C1 segment of cervical spinal cord (tissue), 14 donors: ENCODE data around the gene CNOT11.
"Not testable (repeated sequence)": the region's sequence is repeated elsewhere in the genome, so short reads cannot be mapped to it uniquely, and the experiment has no call there.

ENCODE experiments used
- DNase-seq, 14 donors: peaks; one replicate each; lab custom pipeline; 2025; lab: John Stamatoyannopoulos, UW

CNOT11 gene

DNA sequence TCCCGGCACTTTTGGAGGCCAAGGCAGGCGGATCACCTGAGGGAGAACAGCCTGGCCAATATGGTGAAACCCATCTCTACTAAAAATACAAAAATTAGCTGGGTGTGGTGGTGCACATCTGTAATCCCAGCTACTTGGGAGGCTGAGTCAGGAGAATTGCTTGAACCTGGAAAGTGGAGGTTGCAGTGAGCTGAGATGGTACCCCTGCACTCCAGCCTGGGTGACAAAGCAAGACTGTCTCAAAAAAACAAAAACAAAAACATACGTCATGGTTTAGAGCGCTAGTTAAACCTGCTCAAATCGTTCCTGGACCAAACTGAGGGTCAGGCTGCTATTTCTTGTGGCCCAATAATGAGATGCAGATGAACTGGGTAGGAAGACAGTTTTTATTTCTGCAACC is 7.2 kb upstream of the CNOT11 start:
- DNase-seq = not testable (repeated sequence)

DNA sequence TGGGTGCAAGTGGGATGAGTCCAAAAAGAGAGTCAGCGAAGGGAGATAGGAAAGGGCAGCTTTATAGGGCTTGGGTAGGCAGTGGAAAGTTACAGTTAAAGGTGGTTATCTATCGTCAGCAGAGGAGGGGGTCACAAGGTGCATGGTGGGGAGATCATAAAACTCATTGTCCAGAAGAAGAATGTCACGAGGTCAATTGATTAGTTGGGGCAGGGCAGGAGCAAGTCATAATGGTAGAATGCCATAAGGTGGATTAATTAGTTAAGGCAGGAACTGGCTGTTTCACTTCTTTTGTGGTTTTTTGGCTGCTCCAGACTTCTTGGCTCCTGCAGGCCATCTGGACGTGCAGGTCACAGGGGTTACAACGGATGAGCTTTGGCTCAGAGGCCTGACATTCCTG is 3.9 kb upstream of the CNOT11 start:
- DNase-seq = not testable (repeated sequence)

DNA sequence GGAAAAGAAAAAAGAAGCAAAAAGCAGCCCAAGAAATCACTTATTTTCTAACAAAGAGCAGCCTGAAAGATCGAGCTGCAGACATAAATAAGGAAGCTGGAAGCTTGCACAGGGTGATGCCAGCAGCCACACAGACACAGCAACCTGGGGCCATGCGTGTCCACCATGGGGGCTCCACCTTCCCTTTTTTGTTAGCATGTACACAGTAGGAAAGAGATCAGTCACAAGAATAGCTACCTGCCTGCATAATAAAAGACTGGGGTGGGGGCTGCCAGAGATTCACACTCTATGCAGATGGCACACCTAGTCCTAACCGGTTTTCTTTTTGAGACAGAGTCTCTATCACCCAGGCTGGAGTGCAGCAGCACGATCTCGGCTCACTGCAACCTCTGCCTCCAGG is 2.9 kb upstream of the CNOT11 start:
- no peak for DNase-seq

DNA sequence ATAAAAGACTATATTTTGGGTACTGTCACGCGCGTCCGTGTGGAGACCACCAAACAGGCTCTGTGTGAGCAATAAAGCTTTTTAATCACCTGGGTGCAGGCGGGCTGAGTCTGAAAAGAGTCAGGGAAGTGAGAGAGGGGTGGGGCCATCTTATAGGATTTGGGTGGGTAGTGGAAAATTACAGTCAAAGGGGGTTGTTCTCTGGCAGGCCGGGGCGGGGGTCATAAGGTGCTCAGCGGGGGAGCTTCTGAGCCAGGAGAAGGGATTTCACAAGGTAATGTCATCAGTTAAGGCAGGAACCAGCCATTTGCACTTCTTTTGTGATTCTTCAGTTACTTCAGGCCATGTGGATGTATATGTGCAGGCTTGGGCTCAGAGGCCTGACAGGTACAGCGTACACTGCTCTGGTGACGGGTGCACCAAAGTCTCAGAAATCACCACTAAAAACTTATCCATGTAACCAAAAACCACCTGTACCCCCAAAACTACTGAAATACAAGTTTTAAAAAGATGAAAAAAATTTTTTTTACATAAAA is 1.4 kb upstream of the CNOT11 start:
- DNase-seq = not testable (repeated sequence)

DNA sequence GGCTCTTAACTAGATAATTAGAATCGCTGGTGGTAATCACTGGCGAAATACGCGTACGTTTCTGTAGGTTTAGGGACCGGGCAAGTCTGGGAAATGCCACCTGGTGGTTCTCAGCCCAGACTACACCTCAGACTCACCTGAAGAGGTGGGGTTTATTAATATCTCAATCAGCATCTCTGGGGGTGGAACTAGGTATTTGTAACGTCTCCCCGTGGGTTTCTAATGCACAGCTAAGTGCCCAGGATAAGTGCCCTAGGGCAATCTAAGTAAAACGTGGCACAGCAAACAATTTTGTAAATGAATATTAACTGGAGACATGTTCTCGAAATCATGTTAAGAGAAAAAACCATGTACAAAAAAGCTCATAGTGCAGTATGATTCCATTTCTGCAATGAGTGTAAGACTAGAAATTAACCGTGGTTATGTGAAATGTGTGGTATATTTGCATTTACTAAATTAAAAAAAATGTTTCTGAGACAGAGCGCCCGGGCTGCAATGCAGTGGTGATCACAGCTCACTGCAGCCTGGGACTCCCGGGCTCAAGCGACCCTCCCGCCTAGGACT is 760 bp upstream of the CNOT11 start:
- DNase-seq = peak in 2 of 14 donors; percentile 10 to 46

DNA sequence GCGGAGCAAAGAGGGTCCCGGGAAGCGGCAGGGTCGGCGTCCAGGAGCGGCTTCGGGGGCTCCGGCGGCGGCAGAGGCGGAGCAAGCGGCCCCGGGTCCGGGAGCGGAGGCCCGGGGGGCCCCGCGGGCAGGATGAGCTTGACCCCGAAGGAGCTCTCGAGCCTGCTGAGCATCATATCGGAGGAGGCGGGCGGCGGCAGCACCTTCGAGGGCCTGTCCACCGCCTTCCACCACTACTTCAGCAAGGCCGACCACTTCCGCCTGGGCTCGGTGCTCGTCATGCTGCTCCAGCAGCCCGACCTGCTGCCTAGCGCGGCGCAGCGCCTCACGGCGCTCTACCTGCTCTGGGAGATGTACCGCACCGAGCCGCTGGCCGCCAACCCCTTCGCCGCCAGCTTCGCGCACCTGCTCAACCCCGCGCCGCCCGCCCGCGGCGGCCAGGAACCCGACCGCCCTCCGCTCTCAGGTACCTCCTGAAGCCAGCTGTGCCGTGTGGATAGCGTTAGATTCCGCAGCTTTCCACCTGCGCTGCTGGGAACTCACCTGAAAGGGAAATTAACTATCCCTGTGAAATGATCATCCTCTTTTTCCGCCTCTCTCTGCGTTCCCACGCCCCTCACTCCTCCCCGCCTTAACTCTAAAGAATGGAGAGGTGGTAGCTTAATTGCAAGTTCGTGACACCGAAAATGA is 472 bp downstream of the CNOT11 start:
- DNase-seq = peak in 2 of 14 donors; percentile 60 to 72

DNA sequence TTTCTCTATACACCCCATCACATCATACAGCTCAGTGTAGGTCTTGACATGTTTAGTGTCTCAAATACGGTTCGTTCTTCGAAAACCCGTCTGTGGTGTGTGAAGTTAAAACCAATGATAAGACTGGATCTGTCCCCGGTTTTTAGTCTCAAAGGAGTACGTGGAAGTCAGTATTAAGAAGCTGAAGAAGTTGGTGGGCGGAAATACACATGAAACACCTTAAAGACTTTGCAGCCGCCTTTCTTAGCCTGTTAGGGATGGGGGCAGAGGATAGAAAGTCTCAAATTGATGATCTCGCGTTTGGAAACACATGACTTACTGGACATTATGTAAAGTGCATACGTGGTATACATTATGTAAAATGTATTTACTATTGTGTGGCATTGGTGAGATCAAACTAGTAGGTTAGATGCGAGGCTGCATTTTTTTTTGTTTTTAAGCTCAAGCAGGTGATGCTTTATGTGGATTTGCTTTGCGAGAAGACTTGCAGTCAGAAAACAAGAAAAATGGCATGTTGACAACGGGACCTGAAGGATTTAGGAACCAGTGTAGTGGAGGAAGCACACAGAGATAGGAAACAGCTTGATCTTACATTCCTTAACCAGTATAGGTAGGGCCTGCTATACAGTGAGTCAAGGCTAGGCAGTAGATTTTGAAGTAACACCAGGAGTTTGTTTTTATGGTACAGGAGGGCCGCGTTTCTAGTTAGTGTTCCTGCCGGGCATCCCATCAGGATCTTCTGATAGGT is 1.2 kb downstream of the CNOT11 start:
- no peak for DNase-seq

DNA sequence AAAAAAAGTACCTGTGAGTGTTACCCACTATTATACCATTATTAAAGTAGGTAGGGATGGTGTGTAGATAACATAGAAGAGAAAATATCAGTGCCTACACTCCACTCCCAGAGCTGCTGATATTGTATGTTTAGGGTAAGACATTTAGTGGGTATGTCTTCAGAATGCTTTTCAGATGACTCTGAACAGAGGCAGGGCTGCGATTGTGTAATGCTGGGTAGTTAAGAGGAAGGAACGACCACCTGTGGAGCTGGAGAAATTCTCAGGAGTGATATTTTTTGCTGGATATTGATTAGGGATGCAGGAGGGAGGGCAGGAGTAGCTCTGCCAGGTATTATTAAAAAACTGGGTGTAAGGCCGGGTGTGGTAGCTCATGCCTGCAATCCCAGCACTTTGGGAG is 2.8 kb downstream of the CNOT11 start:
- no peak for DNase-seq

DNA sequence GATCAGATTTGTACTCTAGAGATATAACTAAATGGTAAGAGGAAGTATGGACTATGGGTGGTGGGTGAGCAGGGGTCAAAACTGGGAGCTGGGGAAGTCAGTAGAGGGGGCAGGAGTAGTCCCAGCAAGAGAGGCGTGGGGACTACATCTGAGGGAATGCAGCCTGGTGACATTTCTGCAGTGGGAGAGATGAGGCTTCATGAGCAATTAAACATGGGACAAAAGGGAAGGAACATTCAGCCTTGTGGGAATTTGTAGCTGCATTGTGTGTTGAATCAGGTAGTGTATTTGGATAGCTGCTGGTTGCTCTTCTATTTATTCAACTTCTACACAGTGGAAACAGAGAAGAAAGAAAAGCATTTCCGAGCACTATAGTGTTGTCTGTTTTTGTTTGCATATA is 3.6 kb downstream of the CNOT11 start:
- no peak for DNase-seq

DNA sequence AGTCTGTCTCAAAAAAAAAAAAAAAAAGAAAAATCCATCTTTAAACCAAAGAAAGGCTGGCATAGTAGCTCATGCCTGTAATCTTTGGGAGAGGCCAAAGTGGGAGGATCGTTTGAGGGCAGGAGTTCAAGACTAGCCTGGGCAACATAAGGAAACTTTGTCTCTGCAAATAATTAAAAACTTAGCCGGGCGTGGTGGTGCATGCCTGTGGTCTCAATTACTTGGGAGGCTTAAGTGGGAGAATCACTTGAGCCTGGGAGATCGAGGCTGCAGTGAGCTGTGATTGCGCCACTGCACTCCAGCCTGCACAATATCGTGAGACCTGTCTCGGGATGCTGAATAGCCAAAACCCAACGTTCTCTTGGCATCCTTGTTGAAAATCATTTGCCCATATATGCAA is 6.1 kb downstream of the CNOT11 start:
- DNase-seq = no peak

DNA sequence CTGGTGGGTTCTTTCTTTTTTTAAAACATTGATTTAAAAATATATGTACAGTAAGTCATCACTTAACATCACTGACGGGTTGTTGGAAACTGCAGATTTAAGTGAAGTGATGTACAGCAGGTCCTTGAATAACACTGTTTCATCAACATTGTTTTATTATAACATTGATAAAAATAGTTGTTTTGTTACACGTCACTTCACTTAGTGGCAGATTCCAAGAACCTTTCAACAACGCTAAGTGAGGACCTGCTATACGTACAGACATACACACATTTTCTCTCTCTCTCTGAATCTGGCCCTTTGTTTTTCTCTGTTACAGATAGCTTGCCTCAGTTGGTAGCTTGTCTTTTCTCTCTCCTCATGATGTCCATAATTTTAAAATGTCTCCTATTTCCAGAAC is 9.5 kb downstream of the CNOT11 start:
- no peak for DNase-seq

DNA sequence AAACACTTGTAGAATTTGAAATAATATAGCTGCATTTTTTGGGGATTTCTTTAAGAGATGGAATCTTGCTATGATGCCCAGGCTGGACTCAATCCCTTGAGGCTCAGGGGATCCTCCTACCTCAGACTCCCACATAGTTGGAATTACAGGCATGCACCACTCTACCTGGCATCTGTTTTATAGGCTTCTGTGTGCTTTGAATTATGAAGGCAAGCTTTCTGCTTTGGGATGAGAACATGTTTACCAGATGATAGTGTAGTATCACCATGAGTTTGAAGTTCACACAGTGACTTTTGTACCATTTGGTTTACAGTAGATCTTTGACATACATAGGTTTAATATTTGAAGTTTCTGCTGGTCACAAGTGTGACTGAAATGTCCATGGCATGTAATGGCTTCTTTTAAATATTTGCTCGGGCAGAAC is 10.7 kb downstream of the CNOT11 start:
- no peak for DNase-seq

DNA sequence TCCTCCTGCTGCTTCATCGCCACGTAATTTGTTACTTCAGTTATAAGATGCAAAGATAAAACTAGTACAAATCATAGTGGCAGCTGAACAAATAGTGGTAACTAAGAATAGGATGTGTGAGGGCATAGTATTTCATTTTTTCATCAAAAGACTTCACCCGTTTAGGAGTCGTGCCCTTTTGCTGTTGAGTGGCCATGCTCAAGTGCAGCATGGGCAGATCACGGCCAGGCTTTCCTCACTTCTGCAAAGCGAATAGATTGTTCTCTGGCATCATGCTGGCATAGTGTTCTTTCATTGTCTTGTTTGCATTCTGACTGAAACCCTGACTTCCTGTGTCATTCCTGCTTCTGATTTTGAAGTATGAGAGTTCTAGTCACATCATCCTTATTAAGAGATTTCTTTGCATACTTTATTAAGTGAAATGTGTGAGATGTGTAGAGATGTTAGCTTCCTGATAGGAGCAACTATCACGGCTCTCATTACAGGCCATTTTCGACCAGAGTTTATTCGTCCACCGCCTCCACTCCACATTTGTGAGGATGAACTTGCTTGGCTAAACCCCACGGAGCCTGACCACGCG is 11.8 kb downstream of the CNOT11 start:
- DNase-seq = no peak

DNA sequence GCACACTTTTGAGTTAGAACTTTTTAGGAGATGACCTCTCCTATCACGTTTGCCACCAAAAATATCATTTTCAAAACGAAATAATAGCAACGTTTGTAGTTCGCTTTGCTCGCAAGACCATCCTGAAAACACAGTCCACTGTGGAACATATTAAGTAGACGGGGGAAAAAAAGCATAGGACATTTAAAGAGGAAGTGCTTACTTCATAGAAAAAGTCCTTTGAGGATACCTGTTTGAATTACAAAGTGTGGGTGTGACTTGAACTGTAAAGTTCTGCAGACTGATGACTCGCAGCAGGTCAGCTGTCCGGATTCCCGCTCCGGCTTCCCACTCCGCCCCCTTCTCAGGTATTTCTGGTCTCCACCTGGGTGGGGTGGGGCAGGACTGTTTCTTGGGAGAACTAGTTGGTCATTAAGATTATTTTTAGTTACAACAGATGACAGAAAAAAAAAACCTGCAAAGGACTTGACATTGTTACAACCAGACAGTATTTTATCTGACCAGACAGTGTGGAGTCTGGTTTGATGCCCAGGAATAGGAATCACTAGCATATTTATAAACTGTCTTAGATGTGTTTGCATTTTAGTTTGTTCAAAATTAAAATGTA is 13.3 kb downstream of the CNOT11 start:
- DNase-seq = no peak

DNA sequence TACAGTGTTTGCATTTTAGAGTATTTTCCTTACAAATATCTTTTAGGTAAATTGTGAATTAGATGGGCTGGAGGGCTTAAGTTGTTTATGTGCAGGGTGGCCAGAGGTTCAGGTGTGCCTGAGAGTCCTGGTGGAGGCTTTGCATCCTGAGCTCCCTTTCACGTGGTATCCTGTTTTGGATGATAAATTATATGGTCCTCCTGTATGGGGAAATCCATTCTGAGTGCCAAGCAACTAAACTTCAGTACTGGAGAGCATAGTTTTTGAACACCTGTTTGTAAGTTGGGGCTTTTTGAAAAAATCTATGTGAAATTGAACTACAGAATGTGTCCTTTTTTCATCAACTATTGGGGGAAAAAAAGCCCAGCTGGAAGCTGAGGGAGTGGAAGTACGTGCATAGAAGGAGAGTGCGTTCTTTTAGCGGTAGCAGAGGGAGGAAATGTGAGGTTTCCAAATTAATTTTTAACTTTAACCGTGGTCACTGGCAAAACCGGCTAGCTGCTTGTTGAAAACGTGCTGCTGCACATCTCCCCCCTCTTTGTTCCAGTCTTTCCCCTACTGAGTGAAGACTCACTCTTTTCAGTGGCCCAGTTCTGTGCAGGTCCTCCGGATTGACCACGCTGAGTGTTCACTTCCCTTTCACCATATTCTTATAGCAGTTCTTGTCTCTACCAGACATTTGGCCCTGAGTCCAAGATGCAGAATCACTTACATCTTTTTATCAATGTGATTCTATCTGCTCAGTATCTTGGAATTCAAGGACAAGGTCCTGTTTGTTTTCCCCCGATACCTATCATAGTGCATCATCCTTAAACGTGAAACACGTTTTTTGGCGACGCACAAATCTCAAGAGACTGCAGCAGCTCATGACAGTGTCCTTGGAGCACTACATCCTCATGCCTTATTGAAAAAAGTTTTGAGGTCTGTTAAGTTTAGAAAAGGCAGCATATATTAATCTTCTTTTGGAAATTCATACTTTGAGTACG is 15.3 kb downstream of the CNOT11 start:
- DNase-seq = no peak

DNA sequence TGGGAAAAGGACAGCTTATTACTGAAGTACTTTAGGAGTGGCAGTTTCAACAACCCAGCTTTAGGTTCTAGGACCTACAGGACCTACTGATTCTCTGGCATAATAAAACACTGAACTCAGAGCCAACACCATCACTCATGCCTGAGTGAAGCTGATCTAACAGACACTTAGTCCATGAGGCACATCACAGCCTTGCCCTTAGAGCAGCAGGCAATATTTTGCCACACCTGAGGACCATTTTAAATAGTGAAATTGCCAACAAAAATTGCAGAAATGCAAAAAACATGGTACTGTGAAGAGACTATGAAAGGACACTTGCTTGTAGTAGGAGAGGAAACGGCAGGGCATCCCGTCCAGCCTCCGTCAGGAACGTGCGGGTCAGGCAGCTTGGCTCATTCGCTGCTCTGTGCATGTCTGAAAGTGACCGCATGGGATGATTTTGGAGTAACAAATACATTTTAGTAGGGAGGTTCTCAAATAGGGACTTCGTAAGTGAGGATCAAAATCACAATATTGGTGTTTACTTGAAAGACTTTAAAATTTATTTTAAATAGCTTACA is 18.1 kb downstream of the CNOT11 start:
- no peak for DNase-seq

DNA sequence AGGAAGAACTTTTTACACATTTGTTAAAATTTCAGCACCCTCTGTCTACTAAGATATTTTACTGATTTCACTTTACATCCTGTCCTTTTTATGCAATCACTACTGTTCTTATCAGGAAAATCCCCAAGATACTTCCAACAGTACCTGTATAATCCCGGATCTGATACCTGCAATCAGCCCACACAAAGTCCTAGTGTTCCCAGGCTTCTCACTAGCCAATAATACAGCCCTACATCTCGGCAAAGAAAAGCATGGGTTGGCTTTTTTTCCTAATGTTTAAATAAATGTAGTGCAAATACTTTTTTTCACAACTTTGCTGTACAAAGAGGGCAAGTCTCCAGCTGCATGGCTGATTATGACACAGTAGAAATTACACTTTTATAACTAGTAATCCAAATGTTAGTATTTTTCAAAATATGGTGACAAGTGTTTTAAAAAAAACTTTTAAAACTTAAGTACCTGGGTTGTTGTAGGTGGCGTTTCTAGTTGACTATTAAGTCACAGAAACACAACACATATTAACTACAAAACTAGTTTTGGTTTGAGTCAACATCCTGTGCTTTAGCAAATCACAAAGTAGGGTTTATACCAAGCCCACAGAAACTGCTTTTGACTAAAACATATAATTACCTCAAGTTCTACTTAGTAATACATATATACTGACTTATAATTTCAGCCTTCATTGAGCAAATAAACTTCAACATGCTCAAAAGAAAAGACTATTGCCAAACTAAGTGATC is 19.5 kb downstream of the CNOT11 start:
- DNase-seq = no peak

DNA sequence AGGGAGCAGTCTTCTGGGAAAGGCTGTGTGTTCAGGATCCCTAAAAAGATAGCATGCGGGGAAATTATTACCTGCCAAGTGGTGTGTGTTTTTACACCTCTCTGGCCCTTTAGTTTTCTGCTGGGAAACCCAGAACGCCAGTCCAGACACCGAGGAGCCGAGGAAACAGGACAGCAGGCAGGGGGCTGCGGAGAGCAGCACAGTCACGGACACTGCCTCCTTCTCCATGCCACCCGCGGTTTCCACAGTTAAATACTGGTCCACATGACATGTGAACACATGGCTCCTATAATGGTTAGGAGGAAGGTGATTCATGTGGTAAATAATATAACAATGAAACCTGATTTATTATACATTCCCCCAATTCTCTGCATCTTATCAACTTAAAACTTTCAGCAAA is 20.4 kb downstream of the CNOT11 start:
- no peak for DNase-seq

DNA sequence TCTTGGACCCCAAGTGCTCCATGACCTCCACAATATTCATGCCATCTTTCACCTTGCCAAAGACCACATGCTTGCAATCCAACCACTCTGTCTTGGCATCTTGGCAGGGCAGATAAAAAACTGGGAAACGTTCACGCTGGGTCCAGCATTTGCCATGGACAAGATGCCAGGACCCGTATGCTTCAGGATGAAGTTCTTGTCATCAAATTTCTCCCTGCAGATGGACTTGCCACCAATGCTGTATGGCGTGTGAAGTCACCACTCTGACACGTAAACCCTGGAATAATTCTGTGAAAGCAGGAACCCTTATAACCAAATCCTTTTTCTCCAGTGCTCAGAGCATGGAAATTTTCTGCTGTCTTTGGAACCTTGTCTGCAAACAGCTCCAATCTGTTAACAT is 21.5 kb downstream of the CNOT11 start:
- DNase-seq = peak in 1 of 14 donors; percentile 12

DNA sequence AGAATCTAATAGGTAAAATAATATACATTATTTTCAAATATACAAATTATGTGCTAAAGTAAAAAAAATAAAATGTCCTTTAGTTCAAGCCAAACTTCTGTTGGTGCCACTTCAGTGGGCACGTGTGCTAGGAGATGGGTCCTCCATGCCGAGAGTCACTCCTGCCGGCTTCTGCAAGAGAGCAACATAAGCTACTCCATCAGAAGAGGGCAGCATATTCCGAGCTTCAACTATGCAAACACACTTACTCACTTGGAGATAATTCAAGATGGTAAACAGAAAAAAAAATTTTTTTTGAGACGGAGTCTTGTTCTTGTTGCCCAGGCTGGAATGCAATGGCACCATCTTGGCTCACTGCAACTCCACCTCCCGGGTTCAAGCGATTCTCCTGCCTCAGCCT is 24.4 kb downstream of the CNOT11 start:
- no peak for DNase-seq
